ENCODE results near the gene FGD3. TPM values are rescaled to one million over a fixed set of nuclear protein-coding genes. Genes with fewer than 3 reads are reported as not detected.

FGD3 gene
- total and polyA plus RNA-seq, 9 of the 15 experiments (the other 6 are each of a cell fraction or from before 2014, with no cell fraction given): 0.07 to 1.3 (median 0.29) TPM

DNA sequence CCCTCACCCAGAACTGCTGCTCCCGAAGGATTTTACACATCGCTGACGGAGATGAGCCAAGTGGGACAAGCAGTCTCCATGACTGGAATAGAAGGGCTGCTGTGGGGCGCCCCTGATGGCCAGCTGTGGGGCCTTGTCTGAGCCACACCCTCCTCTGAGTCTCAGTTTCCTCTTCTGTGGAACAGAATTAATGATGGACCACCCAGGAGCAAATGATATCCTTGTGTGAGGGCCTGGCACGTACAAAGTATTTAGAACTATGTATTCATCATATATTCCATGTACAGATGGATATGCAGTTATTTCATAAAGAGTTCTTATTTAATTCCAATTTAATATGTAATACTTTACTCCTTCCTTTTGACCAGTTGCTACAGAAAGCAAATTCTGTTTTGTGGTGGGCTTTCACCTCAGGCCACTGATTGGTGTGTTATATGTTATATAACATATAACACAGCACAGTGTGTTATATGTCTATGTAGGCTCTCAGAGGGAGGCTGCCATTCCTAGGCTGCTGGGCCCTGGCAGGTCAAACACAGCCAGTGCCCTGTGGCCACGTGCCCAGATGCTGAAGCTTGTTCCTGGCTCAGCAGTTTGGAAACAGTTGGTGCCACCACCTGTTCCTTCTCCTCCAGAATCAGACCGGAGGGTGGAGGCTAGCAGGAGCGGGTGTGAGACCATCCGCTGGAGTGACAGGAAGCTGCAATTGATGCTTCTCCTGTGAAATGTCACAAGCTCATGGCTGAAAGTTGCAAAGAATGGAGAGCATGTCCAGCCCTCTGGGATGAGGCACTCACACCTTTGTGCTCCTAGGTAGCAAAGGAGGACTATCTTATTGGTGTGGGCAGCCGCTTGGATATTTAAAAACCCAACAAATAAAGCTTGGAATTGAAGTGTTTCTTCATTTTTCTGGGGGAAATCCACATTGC, 4.4 kb upstream of the FGD3 start:
- Histone ChIP-seq H2AFZ (ENCODE audit: low read depth, low read length) (no peak overlapping the region), H3K4me1 (replicated peaks in 1 of 2; ENCODE audit: control insufficient read depth in 2 of 2, insufficient read depth in 2 of 2, low read length in 2 of 2) (peaks cover 0 to 6% of the 10 kb centered on the region in 2 experiments; a peak in 2 of 5 replicates), H4K20me1 (replicated peaks; ENCODE audit: control insufficient read depth, insufficient read depth, low read length) (no peaks in the 10 kb centered on the region), H3K27ac (ENCODE audit: extremely low read depth, low read depth, low read length) (no peak overlapping the region), H3K36me3 (ENCODE audit: control insufficient read depth, insufficient read depth, low read length) (no peaks in the 10 kb centered on the region), H3K4me3 (no peak overlapping the region), H3K9ac (ENCODE audit: insufficient read depth in 1 of 2, low read depth in 2 of 2, low read length in 2 of 2) (no peak overlapping the region), H3K9me3 (replicated peaks; ENCODE audit: control insufficient read depth, insufficient read depth, low read depth, low read length) (peaks cover 3% of the 10 kb centered on the region; the same call in 1 of the 2 replicates), H3K79me2 (ENCODE audit: control insufficient read depth, insufficient read depth, low read length) (no peaks in the 10 kb centered on the region), H3K9me1 (ENCODE audit: control insufficient read depth, insufficient read depth, low read length) (no peaks in the 10 kb centered on the region), H3K27me3 (ENCODE audit: control insufficient read depth in 2 of 2, insufficient read depth in 2 of 2, low read length in 2 of 2) (peaks cover 19 to 67% of the 10 kb centered on the region in 2 experiments), H3K4me2 (ENCODE audit: insufficient read depth, low read length) (no peak overlapping the region)
- WGBS (ENCODE audit: insufficient coverage, low coverage, missing lambda C conversion rate): 2% methylated on average over 10 of the region's 10 CpGs
- in situ Hi-C loops (cut with MboI): no loop called here
- BruUV-seq (replicated peaks): no TSS peak
- ATAC-seq: no peak
- POLR2A ChIA-PET: interaction anchor here (1.0 kb wide), 1 partner anchor 76 kb away, joined by 3 read pairs; no protein-coding TSS in a partner anchor
- intact Hi-C loops (cut with micrococcal nuclease): no loop called here
- FAIRE-seq: no peak
- CTCF ChIA-PET (ENCODE audit: low intra/inter-chr PET ratio): no interaction called here
- DNase-seq (ENCODE audit: extremely low read depth in 1 of 4, low spot score in 3 of 4): no peak
- TF ChIP-seq, protein P1, sequence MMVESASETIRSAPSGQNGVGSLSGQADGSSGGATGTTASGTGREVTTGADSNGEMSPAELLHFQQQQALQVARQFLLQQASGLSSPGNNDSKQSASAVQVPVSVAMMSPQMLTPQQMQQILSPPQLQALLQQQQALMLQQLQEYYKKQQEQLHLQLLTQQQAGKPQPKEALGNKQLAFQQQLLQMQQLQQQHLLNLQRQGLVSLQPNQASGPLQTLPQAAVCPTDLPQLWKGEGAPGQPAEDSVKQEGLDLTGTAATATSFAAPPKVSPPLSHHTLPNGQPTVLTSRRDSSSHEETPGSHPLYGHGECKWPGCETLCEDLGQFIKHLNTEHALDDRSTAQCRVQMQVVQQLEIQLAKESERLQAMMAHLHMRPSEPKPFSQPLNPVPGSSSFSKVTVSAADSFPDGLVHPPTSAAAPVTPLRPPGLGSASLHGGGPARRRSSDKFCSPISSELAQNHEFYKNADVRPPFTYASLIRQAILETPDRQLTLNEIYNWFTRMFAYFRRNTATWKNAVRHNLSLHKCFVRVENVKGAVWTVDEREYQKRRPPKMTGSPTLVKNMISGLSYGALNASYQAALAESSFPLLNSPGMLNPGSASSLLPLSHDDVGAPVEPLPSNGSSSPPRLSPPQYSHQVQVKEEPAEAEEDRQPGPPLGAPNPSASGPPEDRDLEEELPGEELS (CRISPR knock-in tag; IDR thresholded peaks at IDR 0.05; ENCODE audit: borderline replicate concordance): no peak
- TF ChIP-seq, protein P2, sequence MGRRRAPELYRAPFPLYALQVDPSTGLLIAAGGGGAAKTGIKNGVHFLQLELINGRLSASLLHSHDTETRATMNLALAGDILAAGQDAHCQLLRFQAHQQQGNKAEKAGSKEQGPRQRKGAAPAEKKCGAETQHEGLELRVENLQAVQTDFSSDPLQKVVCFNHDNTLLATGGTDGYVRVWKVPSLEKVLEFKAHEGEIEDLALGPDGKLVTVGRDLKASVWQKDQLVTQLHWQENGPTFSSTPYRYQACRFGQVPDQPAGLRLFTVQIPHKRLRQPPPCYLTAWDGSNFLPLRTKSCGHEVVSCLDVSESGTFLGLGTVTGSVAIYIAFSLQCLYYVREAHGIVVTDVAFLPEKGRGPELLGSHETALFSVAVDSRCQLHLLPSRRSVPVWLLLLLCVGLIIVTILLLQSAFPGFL (CRISPR knock-in tag; IDR thresholded peaks at IDR 0.05): no peak
- no peak for TF ChIP-seq ARID4B (CRISPR knock-in tag; IDR thresholded peaks at IDR 0.05)
- no peak for TF ChIP-seq ZBTB5 (IDR thresholded peaks at IDR 0.05)
- no peak for TF ChIP-seq NFE2 (IDR thresholded peaks at IDR 0.05; ENCODE audit: low read depth)

Measured in K562 (cell line).